Hepatocyte (in vitro differentiated cells): Measurements from ENCODE around the gene TMEM151A.

Experiments used
- CTCF ChIP-seq: fragments of 200-600 bp; sonication (generic); IDR thresholded peaks from 2 replicates; pipeline ENCODE4 v1.5.1; 2016; ENCODE audit warnings: antibody characterized with exemption, mild to moderate bottlenecking; ENCODE audit not compliant: poor library complexity
- EZH2 ChIP-seq: fragments of 200-600 bp; sonication (generic); IDR thresholded peaks from 2 replicates; pipeline ENCODE4 v1.6.1; 2016; ENCODE audit warnings: antibody characterized with exemption, mild to moderate bottlenecking, borderline replicate concordance
- EZH2phosphoT487 ChIP-seq: fragments of 200-600 bp; sonication (generic); IDR thresholded peaks from one replicate; pipeline ENCODE4 v1.6.1; 2018; ENCODE audit warnings: antibody characterized with exemption, mild to moderate bottlenecking, low read depth, moderate library complexity; ENCODE audit not compliant: unreplicated experiment, severe bottlenecking

DNA sequence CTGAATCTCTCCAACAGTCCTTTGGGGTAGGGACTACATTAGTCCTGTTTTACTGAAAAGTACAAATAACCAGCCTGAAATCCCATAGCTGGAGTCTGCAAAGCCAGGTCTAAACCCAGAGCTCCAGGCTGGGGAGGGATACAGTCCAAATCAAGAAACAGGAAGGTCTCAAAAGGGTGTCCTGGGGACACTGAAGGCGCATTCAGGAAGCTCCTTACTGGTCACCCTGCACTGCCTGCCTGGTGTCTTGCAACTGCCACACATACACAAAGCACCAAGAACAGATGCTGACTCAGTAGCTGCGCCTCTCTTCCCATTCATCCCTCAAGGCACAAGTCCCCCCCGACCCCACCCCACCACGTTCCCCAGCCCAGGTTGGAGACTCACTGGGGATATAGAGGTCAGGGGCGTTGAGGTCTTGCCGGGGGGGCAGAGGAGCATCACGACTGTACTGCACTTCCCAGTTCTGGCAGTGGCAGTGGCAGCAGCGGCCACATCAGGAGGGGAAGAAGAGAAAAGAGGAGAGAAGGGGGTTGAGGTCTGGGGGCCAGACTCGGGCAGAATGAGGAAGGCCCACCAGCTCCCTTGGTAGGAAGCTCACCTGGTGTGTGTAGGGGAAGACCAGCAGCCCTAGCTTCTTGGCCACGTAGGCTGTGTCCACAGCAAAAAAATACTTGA is 4.3 kb upstream of the TMEM151A start:
- no peak for TF ChIP-seq CTCF
- no peak for TF ChIP-seq EZH2
- TF ChIP-seq EZH2phosphoT487, result no peak
